AG09319 (cell line): ENCODE measurements around the gene PRKG1.

Experiments used
- DNase-seq: peaks from one replicate; pipeline ENCODE4 v3.0.0-alpha.2; 2010; ENCODE audit warnings: low read depth; ENCODE audit errors: extremely low read depth
- CTCF ChIP-seq: IDR thresholded peaks from 2 replicates; pipeline ENCODE4 v1.5.1; 2011; ENCODE audit warnings: low read depth, mild to moderate bottlenecking, inconsistent platforms, low read length, moderate library complexity

Gene PRKG1

GRCh38 chr10:51311228-51311627 is 236.9 kb downstream of the PRKG1 start:
- DNase-seq = no peak

GRCh38 chr10:51312817-51313216 is 238.5 kb downstream of the PRKG1 start:
- no peak for TF ChIP-seq CTCF
- no peak for DNase-seq

More at GRCh38 chr10:51311228-51311627, 236.9 kb downstream of the PRKG1 start:
- no peak for TF ChIP-seq CTCF

- no peak for DNase-seq
- TF ChIP-seq CTCF = no peak
Measured at GRCh38 chr10:51313251-51313650, 239.0 kb downstream of the PRKG1 start.

- no peak for DNase-seq
- TF ChIP-seq CTCF = no peak
Measured at GRCh38 chr10:51313773-51314478, 239.6 kb downstream of the PRKG1 start.

GRCh38 chr10:51314481-51314880 is 240.2 kb downstream of the PRKG1 start:
- no peak for TF ChIP-seq CTCF
- no peak for DNase-seq

GRCh38 chr10:51318399-51319172 is 244.3 kb downstream of the PRKG1 start:
- no peak for TF ChIP-seq CTCF
- no peak for DNase-seq

GRCh38 chr10:51319173-51319435 is 244.8 kb downstream of the PRKG1 start:
- TF ChIP-seq CTCF = no peak
- no peak for DNase-seq
